Transverse colon (tissue), 4 donors: ENCODE results near the gene COMMD1. TPM values are rescaled to one million over a fixed set of nuclear protein-coding genes. Genes with fewer than 3 reads are reported as not detected.

Experiments used
- DNase-seq: peaks from one replicate; pipeline ENCODE4 v3.0.0-alpha.2; 2019
- H3K27ac ChIP-seq, 4 donors: fragments of 200-600 bp; sonication (generic); 2 replicates each; pipeline ENCODE4 v1.5.1; 2016 to 2018; ENCODE audit warnings: inconsistent platforms in 4 of 4
- H3K27me3 ChIP-seq: fragments of 200-600 bp; sonication (generic); 2 replicates; pipeline ENCODE4 v1.5.1; 2017; ENCODE audit warnings: inconsistent platforms
- H3K36me3 ChIP-seq, 4 donors: fragments of 200-600 bp; sonication (generic); 2 replicates each; pipeline ENCODE4 v1.5.1; 2017 to 2019; ENCODE audit warnings: inconsistent platforms in 4 of 4
- H3K4me1 ChIP-seq, 4 donors: fragments of 200-600 bp; sonication (generic); 2 replicates each; pipeline ENCODE4 v1.5.1; 2017 to 2020; ENCODE audit warnings: inconsistent platforms in 4 of 4
- H3K4me3 ChIP-seq, 4 donors: fragments of 200-600 bp; sonication (generic); 1 replicate in 1 of 4; 2 replicates in 3 of 4; pipeline versions ENCODE4 v1.5.1 to v1.6.1; 2017 to 2019; ENCODE audit warnings: inconsistent platforms in 4 of 4
- H3K9me3 ChIP-seq, 2 donors: fragments of 200-600 bp; sonication (generic); 2 replicates each; pipeline ENCODE4 v1.5.1; 2017 to 2019; ENCODE audit warnings: inconsistent platforms in 2 of 2
- EP300 ChIP-seq: sonication (generic); formaldehyde crosslinking; IDR thresholded peaks from one replicate; pipeline ENCODE4 v1.6.1; 2017; ENCODE audit warnings: antibody characterized with exemption, low read depth
- POLR2A ChIP-seq: fragments of 450-650 bp; IDR thresholded peaks from one replicate; pipeline ENCODE4 v1.6.1; 2016; ENCODE audit warnings: antibody characterized with exemption, mild to moderate bottlenecking, moderate library complexity
- POLR2AphosphoS5 ChIP-seq, 3 donors: sonication (generic); formaldehyde crosslinking; IDR thresholded peaks; one replicate each; pipeline ENCODE4 v1.6.1; 2016; ENCODE audit warnings: antibody characterized with exemption in 3 of 3
- WGBS, 2 donors: methylation state at CpG; one replicate each; pipeline ENCODE4 v1.1.5; 2018; ENCODE audit warnings: low coverage in 1 of 2; 5-methylcytosine and 5-hydroxymethylcytosine counted together
- in situ Hi-C, 4 donors: fragments of 200-750 bp; cut with MboI; loops; one replicate each; pipeline versions ENCODE4 v1.15.0 to v1.15.1; 2017; ENCODE audit warnings: low sequenced_read_pairs in 3 of 4, low pct_ligation_motif_present in 1 of 4, low pct_unique_long_range_greater_than_20kb in 1 of 4
- intact Hi-C: fragments of 100-400 bp; cut with DNase I; formaldehyde crosslinking; loops from one replicate; pipeline ENCODE4 v1.15.1; 2023; ENCODE audit warnings: low total_unique reads
- total RNA-seq, 4 donors: library from RNA; depleted of rRNA; stranded (reverse); fragments of >200 nt; gene quantifications; one replicate each; pipeline ENCODE4 v1.1.0, GENCODE V29; 2016
- TF ChIP-seq, protein P1 (sequence below), 5 experiments: fragments of 200-600 bp in 3 of 5; fragments of 450-650 bp in 2 of 5; sonication (generic) in 3 of 5; IDR thresholded peaks; 1 replicate in 2 of 5; 2 replicates in 3 of 5; pipeline ENCODE4 v1.5.1; 2016 to 2017; ENCODE audit warnings: antibody characterized with exemption in 5 of 5, inconsistent platforms in 3 of 5, mild to moderate bottlenecking in 2 of 5, moderate library complexity in 1 of 5

The COMMD1 gene
- total RNA-seq, 4 donors from 2014 or later = 28.9 to 61.0 (median 36.8) TPM

DNA sequence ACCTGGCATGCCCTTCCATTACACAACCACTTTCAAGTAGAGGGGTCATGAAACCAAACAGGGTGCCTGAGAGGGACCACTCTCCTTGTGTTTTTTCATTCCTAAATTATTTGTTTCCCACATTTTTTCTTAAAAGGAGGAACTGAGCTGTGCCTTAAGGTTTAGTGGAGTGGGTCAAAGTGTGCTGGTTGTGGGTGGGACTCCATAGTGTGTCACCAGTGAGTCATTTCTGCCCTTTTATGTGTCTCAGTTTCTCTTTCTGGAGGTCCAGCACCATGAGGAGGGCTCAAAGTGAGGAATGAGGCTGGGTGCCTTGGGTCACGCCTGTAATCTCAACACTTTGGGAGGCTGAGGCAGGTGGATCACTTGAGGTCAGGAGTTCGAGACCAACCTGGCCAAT is 37.8 kb downstream of the COMMD1 start:
- Histone ChIP-seq H3K9me3 (no peaks in the 10 kb centered on the region), H3K4me3 (no peak overlapping the region), H3K27ac (no peak overlapping the region), H3K27me3 (no peaks in the 10 kb centered on the region), H3K36me3 (no peaks in the 10 kb centered on the region), H3K4me1 (peaks cover 0 to 3% (median 0%) of the 10 kb centered on the region in 4 donors)
- no peak for TF ChIP-seq POLR2AphosphoS5 (IDR thresholded peaks at IDR 0.05)
- 90% methylated on average over 2 of the region's 2 CpGs; no CpG with 5 or more reads in 1 of the 2 donors for WGBS, 2 donors
- intact Hi-C loops (no loop called here), in situ Hi-C loops (no loop called here)
- DNase-seq = no peak

GRCh38 chr2:61946666-61947065 is 41.2 kb downstream of the COMMD1 start:
- Histone ChIP-seq H3K27ac (no peak overlapping the region), H3K4me3 (no peak overlapping the region), H3K36me3 (no peaks in the 10 kb centered on the region), H3K4me1 (peaks cover 0 to 8% (median 2%) of the 10 kb centered on the region in 4 donors), H3K27me3 (no peaks in the 10 kb centered on the region), H3K9me3 (no peaks in the 10 kb centered on the region)
- in situ Hi-C loops (no loop called here), intact Hi-C loops (no loop called here)
- TF ChIP-seq EP300 = no peak
- TF ChIP-seq, protein P1, sequence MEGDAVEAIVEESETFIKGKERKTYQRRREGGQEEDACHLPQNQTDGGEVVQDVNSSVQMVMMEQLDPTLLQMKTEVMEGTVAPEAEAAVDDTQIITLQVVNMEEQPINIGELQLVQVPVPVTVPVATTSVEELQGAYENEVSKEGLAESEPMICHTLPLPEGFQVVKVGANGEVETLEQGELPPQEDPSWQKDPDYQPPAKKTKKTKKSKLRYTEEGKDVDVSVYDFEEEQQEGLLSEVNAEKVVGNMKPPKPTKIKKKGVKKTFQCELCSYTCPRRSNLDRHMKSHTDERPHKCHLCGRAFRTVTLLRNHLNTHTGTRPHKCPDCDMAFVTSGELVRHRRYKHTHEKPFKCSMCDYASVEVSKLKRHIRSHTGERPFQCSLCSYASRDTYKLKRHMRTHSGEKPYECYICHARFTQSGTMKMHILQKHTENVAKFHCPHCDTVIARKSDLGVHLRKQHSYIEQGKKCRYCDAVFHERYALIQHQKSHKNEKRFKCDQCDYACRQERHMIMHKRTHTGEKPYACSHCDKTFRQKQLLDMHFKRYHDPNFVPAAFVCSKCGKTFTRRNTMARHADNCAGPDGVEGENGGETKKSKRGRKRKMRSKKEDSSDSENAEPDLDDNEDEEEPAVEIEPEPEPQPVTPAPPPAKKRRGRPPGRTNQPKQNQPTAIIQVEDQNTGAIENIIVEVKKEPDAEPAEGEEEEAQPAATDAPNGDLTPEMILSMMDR (IDR thresholded peaks at IDR 0.05) = no peak
- no peak for TF ChIP-seq POLR2AphosphoS5 (IDR thresholded peaks at IDR 0.05)
- no peak for TF ChIP-seq POLR2A
- WGBS, 2 donors = 63 to 78% methylated on average over 4 of the region's 4 CpGs
- DNase-seq = no peak

- Histone ChIP-seq H3K9me3 (peaks cover 0 to 3% of the 10 kb centered on the region in 2 donors), H3K4me3 (no peak overlapping the region), H3K36me3 (no peaks in the 10 kb centered on the region), H3K27me3 (no peaks in the 10 kb centered on the region), H3K4me1 (peaks cover 0 to 8% (median 2%) of the 10 kb centered on the region in 4 donors), H3K27ac (no peak overlapping the region)
- no peak for DNase-seq
- intact Hi-C loops (no loop called here), in situ Hi-C loops (no loop called here)
- WGBS, 2 donors = 82 to 83% methylated on average over 4 to 5 of the region's 5 CpGs
- TF ChIP-seq, protein P1 (IDR thresholded peaks at IDR 0.05) = no peak
- TF ChIP-seq POLR2AphosphoS5 (IDR thresholded peaks at IDR 0.05) (no peak), EP300 (no peak), POLR2A (no peak)
Measured at GRCh38 chr2:61948661-61949457, 43.4 kb downstream of the COMMD1 start.

GRCh38 chr2:61949458-61949713 is 43.9 kb downstream of the COMMD1 start:
- Histone ChIP-seq H3K27me3 (no peaks in the 10 kb centered on the region), H3K27ac (no peak overlapping the region), H3K9me3 (peaks cover 0 to 3% of the 10 kb centered on the region in 2 donors), H3K4me1 (peaks cover 0 to 8% (median 2%) of the 10 kb centered on the region in 4 donors), H3K36me3 (no peaks in the 10 kb centered on the region), H3K4me3 (no peak overlapping the region)
- no peak for DNase-seq
- in situ Hi-C loops (no loop called here), intact Hi-C loops (no loop called here)
- 75 to 86% methylated on average over 1 of the region's 1 CpG for WGBS, 2 donors
- no peak for TF ChIP-seq EP300
- TF ChIP-seq, protein P1 (IDR thresholded peaks at IDR 0.05) = no peak
- TF ChIP-seq POLR2AphosphoS5 (IDR thresholded peaks at IDR 0.05) = no peak
- no peak for TF ChIP-seq POLR2A
